ENCODE data around the gene OOSP2.

OOSP2 gene

DNA sequence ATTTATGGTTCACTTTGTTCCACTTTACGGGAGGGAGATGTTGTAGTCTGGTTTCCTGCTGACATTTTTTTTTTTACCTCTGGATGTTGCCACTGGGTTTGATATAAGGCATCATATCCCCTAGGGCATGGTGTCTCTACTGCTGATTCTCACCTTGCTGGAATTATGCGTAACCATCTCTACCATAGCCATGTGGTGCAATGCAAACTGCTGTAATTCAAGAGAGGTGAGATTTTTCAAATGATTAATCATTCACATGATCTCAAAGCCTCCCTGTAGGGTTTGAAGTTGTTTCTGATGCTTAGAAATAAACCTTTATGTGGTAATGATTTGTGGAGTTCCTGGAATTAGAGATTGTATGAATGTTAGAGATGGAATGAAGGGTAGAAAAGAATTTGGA lies 29.2 kb downstream of the OOSP2 start:
- TF ChIP-seq, protein P1, sequence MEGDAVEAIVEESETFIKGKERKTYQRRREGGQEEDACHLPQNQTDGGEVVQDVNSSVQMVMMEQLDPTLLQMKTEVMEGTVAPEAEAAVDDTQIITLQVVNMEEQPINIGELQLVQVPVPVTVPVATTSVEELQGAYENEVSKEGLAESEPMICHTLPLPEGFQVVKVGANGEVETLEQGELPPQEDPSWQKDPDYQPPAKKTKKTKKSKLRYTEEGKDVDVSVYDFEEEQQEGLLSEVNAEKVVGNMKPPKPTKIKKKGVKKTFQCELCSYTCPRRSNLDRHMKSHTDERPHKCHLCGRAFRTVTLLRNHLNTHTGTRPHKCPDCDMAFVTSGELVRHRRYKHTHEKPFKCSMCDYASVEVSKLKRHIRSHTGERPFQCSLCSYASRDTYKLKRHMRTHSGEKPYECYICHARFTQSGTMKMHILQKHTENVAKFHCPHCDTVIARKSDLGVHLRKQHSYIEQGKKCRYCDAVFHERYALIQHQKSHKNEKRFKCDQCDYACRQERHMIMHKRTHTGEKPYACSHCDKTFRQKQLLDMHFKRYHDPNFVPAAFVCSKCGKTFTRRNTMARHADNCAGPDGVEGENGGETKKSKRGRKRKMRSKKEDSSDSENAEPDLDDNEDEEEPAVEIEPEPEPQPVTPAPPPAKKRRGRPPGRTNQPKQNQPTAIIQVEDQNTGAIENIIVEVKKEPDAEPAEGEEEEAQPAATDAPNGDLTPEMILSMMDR (IDR thresholded peaks at IDR 0.05): no peak

DNA sequence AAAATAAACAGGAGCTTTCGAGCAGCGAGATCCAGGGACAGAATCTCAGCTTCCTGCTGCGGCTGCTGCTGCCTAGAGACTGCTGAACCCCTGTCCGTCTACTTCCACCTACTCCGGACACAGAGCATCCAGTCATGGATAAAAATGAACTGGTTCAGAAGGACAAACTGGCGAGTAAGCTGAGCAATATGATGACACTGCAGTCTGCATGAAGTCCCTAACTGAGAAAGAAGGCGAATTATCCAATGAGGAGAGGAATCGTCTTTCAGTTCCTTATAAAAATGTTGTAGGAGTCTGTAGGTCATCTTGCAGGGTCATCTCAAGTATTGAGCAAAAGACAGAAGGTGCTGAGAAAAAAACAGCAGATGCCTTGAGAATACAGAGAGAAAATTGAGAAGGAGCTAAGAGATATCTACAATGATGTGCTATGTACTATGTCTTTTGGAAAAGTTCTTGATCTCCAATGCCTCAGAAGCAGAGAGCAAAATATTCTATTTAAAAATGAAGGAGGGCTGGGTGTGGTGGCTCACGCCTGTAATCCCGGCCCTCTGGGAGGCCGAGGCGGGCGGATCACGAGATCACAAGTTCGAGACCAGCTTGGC lies 37.1 kb downstream of the OOSP2 start:
- TF ChIP-seq, protein P1 (IDR thresholded peaks at IDR 0.05): no peak

DNA sequence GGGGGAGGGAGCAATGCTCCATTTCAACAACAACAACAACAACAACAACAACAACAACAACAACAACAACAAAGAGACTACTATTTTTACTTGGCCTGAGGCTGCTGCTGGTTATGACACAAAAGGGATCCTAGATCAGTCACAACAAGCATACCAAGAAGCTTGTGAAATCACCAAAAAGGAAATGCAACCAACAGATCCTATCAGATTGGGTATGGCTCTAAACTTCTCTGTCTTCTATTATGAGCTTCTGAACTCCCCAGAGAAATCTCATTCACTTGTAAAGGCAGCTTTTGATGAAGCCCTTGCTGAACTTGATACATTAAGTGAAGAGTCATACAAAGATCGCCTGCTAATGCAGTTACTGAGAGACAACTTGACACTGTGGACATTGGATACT lies 37.8 kb downstream of the OOSP2 start:
- TF ChIP-seq, protein P1 (IDR thresholded peaks at IDR 0.05): no peak

GRCh38 chr11:60078745-60079144 lies 38.5 kb downstream of the OOSP2 start:
- TF ChIP-seq, protein P1 (IDR thresholded peaks at IDR 0.05): no peak

DNA sequence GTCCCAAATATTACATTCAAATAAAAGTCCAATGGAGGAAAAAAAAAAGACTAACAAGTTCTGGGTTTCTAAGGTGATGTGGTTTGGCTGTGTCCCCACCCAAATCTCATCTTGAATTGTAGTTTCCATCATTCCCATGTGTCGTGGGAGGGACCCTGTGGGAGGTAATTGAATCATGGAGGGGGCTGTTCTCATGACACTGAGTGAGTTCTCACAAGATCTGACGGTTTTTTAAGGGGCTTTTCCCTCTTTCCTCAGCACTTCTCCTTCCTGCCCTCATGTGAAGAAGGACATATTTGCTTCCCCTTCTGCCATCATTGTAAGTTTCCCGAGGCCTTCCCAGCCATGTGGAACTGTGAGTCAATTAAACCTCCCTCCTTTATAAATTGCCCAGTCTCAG lies 40.3 kb downstream of the OOSP2 start:
- TF ChIP-seq, protein P1 (IDR thresholded peaks at IDR 0.05): no peak

GRCh38 chr11:60084631-60085273 lies 44.5 kb downstream of the OOSP2 start:
- TF ChIP-seq, protein P1 (IDR thresholded peaks at IDR 0.05): no peak

DNA sequence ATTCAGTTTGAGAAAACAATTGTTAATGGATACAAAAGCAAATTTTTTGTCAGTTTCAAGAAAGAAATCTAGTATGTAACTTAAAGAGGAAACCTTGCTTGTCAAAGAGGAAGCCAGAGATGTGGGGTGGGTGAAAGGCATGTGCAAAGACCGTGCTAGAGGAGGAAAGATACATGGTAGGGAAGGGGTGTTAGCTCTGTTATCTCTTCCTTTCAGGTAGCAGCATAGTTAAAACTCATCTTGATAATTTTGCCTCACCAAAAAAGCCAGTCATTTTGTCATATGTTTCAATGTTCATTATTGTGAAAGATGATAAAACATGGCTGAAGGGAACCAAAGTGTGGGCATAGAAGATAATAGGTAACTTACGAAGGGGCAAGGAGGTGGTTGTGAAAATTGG lies 45.7 kb downstream of the OOSP2 start:
- TF ChIP-seq, protein P1 (IDR thresholded peaks at IDR 0.05): no peak

Data from LNCAP (cell line).